GM12891 (cell line): Measurements from ENCODE around the gene TMEM164.

Experiments used
- POLR2A ChIP-seq: IDR thresholded peaks from 2 replicates; pipeline ENCODE4 v1.6.1; 2011; ENCODE audit warnings: low read depth, low read length, control low read depth
- POLR2AphosphoS5 ChIP-seq: IDR thresholded peaks from 2 replicates; pipeline ENCODE4 v1.6.1; 2011; ENCODE audit warnings: low read depth, low read length, control low read depth
- TAF1 ChIP-seq: IDR thresholded peaks from 2 replicates; pipeline ENCODE4 v1.6.1; 2011; ENCODE audit warnings: low read depth, low read length, control low read depth

DNA sequence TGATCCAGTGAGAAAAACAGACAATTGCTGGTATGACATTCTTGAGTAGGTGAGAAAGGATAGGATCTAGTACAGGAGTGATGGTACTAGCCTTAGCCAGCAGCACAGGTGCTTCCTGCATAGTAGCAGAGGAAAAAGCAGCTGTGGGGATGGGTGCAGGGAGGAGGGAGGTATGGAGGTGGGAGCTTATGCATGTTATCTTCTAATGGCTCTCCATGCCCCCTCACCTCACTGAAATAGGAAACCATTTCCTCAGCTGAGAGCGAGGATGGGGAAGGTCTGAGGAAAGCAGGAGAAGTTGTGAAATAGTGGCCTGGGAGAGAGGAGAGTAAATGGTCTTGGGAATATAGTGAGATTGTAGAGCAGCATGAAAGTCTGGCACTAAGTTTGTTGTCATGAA is 136.3 kb downstream of the TMEM164 start:
- no peak for TF ChIP-seq TAF1
- no peak for TF ChIP-seq POLR2A
- TF ChIP-seq POLR2AphosphoS5 = no peak
